Midbrain (tissue), 1 donor: ENCODE measurements around the gene KRT8.
"Not testable (repeated sequence)": the region's sequence is repeated elsewhere in the genome, so short reads cannot be mapped to it uniquely, and the experiment has no call there.

Experiments
- DNase-seq: peaks from one replicate; lab custom pipeline; 2025; lab: John Stamatoyannopoulos, UW

KRT8 gene

DNA sequence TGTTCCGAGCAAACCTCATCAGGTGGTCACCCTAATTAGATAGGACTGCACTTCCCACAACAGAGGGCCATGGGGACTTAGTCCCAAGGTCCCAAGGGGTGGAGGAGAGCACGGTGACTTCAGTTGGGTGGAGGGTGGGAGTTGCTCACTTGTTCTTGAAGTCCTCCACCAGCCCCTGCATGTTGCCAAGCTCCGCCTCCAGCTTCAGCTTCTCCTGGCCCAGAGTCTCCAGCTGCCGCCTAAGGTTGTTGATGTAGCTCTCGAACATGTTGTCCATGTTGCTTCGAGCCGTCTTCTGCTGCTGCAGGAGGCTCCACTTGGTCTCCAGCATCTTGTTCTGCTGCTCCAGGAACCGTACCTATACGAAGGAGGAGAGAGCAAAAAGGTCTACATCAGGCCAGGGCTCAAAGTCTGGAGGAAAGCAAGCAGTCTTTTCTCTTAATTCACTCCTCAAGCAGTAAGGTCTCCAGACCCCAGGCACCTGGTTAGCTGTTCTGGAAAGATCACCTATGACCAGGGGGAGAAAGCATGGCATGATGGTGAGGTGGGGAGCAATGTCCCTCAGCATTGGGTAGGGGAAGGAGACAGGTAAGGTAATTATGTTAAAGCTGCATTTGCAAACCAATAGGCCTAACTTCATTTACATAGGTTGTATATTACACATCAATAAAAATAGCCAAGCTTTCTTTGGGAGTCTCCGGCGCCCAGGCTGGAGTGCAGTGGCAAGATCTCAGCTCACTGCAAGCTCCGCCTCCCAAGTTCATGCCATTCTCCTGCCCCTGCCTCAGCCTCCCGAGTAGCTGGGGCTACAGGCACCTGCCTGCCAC, 2.9 kb downstream of the KRT8 start:
- no peak for DNase-seq

DNA sequence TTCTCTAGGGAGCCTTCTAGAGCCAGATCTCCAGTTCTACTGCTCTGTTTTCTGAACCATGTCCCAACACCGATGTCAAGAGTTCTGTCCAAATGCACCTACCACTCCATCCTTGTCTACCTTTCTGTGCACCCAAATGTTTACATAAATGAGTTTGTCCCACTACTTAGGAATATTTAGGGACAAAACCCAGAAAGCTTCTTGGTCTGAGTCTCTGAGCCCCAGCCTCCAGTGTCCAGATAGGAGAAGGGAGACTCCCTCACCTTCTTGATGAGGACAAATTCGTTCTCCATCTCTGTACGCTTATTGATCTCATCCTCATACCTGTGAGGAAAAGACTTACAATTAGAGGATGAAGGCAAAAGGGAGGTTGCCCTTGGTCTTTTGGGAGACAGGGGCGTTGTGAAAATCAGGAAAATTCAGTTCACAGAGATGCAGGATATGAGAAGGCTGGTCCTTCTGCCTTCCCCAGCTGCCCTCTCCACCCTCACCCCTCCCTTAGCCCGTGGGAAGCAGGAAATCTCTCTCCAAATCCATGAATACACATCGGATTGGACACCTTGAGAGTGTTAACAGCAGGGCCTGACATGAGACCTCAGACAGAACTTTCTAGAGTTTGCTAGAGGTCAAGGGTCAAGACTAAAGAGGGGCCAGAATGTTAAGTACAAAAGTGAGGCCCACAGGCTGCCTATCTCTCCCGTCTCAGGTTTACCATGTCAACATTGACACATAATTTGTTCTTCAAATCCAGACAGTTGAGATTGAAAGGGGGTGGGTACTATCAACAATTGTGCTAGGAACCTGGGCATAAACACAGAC, 3.8 kb downstream of the KRT8 start:
- no peak for DNase-seq

DNA sequence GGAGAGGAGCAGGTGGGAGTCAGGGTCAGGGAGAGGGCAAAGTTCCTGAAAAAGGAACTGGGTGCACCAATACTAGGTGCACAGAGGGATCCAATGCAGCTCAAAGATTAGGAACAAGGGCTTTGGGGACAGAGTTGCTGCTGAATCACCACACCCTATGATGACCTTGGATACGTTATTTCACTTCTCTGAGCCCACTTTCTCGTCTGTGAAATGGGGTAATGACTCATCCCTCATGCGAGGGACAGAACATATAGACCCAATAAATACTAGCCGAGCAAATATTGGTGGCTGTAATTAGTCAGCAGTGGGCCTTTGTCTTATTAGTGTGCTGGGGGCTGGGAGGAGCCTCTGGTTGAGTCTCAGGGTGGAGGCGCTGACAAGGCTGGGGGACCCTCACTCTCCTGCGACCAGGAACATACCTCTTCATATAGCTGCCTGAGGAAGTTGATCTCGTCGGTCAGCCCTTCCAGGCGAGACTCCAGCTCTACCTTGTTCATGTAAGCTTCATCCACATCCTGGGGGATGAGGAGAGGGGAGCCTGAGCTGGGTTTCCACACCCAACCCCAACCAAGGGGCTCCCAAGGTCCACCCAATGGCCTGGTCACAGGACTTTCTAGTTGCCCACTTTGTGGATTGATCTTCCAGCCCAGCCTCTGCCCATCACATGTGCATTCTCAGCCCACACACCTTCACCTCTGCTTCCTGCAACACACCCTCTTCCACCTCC, 4.5 kb downstream of the KRT8 start:
- DNase-seq = no peak

DNA sequence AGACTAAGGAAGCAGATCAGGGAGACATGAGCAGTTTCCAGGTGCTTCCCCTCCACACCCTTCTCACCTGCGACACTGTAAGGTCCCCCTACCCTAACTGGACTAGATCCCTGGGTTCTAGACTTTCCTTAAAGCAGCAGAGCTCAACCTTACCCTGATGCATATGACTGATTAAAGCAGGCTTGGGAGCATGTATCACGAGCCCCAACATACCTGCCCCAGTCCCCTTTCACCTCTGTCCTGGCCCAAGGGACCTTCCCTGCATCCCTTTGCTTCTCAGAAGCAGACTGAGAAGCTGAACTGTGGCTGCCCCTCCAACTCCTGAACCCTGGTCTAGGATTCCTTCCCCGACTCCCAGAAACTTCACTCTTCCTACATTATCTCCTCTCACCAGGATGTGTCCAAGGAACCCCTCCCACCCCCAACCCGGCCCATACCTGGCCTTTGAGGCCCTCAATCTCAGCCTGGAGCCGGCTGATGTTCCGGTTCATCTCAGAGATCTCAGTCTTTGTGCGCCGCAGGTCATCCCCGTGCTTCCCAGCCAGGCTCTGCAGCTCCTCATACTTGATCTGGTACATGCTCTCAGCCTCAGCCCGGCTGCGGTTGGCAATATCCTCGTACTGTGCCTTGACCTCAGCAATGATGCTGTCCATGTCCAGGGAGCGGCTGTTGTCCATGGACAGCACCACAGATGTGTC, 5.4 kb downstream of the KRT8 start:
- DNase-seq = no peak

DNA sequence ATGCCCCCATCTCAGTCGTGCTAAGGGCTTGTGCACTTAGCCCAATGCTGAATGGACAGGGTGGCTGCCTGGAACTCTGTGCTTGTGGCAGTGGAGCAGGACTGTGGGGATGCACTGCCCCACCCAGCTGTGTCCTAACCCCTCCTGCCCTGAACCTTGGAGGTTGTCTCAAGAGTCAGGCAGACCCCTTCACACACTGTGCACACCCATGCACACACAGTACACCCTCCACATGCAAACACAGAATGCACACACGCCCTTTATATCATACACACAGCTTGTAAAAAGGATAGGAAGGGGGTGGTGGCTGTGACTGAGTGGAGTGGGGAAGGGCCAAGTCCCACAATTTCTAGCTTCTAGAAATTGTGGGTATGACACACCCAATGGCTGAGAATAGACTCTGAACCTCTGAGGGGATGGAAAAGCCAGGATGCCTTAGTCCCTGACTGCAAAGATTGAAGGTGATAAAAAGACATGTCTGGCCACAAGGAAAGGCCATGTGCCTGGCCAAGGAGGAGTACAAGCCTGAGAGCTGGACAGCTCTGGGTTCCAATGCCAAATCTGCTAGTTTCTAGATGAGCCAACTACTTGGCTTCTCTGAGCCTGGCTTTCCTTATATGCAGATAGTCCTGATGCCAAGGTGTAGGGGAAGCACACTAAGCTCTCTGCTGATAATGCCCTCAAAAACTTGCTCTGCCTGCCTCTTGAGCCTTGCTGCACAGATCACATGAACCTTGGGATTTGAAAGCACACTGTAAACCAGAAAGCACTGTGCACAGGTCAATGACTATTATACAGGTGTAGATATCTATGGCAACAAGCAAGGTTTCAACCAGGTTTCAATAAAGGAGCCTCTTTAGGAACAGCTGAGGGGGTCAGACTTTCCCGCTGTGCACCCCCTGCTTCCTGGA, 8.4 kb downstream of the KRT8 start:
- DNase-seq = no peak

DNA sequence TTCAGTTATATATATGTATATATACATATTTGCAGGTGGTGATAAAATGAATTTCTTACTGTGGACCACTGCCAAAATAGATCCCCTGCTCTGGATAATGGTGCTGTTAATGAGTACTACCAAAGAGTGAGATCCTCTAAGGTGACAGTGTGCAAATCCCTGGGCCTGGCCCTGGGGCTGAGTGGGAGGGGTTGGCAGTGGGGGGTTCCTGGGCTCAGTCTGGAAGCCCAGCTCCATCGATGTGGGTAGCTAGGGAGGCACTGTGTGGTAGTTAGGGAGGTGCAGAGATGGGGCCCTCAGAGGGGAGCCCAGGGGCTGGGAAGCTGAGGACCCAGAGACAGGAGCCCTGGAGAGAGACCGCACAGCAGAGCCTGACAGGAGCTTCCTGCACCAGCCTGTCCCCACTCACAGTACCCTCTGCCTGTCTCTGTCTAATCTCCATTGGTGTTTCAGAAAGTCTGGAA, 9.1 kb downstream of the KRT8 start:
- no peak for DNase-seq

DNA sequence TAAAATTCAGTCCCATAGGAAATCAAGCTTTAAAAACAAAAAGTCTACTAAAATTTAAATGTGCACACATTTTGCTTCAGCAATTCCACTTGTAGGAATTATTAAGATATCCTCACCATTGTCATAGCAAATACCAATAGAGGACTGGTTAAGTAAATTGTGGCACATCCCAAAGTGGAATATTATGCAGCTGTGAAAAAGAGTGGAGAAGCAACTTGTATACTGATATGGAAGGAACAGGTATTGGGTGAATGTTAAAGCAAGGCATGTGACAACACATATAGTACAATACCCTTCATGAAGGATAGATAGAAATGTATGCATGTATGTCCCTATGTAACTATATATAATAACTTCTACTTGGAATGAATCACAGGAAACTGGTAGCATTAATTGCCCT, 11.9 kb downstream of the KRT8 start:
- DNase-seq = no peak

DNA sequence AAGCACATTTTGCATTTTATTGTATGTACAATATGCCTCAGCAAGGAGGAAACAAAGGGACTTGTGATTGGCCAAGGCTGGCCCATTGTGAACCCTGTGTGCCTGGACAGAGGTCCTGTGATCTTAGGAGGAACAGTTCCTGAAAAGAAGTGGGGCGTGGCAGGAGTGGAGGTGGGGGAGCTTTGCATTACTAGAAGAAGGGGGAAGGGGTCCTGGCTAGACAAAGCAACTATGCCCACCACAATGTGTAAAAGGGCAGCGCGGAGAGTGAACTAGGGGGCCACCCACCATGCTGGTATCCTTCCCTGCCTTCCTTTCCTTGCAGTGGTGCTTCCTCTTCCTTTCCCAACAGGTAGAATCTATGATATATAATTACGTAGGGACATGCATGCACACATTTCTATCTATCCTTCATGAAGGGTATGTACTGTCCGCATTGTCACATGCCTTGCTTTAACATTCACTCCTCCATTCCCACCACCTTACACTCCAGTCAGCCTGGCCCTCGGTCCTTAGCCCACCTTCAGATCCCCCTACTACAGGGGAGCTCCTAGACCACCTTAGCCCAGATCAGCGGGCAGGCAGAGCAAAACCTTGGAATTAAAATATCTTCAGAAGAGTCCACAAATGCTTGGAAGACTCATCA, 12.5 kb downstream of the KRT8 start:
- DNase-seq = no peak

DNA sequence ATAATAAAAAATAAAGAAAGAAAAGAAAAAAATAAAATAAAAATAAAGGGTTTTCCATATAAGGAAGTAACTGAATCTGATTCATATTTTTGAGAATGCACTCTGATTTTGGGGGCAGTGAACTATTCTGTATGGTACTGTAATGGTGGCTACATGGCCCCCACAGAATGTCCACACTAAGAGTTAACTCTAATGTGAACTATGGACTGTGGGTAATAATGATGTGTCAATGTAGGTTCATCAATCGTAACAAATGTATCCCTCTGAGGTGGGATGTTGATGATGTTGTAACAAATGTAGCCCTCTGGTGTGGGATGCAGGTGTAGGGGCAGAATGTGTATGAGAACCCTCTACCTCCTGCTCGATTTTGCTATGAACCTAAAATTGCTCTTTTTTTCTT, 13.8 kb downstream of the KRT8 start:
- no peak for DNase-seq

DNA sequence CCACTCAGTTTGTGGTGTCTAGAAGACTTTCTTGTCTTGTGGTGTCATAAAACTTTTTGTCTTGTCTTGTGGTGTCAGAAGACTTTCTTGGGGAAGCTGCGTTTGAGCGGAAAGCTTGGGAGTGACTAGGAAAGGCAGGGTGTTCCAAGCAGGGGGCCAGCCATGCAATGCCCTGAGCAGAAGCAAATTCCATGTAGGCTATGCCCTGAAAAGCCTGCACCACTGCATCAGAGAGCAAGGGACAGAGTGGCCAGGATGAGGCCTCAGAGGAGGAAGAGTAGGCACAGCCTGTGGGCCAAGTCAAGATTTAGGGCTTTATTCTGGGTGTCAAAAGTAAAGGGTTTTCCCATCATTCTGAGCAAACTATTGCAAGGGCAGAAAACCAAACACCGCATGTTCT, 14.5 kb downstream of the KRT8 start:
- no peak for DNase-seq

DNA sequence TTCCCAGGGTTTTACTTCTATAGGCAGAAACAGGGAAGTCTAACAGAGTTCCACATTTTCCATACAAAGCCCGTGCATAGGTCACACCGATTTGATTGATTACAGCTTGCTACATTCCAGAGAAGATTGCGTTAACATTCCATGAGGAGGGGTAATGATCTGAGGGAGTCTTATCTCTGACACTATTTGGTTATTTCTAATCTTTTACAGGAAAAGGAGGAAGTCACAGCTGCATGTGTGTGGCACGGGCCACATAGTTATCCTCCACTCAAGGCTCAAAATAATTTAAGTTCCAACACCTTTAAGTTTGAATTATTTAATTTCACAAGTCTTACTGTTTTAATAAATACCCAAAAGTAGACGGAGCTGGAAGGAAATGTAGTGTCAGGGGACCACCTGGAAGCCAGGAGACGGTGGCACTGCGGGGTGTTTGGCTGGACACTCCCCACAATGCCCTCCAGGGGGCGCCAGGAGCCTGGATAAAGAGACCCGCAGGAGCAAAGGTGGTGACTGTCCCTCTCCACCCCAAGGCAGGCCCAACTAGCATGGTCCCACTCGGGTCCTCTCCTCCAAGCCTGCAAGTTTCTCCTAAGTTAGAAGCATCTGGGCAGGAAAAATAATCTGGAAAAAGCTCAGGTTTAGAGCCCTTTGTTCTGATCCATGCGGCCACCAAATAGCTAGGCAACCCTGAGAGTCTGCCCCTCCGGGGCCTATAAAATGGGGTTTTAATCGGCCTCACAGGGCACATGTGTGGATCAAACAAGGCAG, 20.2 kb downstream of the KRT8 start:
- peak; percentile 20 for DNase-seq

DNA sequence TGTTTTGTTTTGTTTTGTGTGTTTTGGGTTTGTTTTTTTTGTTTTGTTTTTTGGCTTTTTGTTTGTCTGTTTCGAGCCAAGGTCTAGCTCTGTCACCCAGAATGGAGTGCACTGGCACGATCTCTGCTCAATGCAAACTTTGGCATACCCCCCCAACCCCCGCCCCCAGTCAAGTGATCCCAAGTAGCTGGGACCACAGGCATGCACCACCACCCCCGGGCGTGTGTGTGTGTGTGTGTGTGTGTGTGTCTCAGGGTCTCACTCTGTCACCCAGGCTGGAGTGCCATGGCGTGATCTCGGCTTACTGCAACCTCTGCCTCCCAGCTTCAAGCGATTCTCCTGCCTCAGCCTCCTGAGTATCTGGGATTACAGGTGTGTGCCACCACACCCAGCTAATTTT, 24.4 kb downstream of the KRT8 start:
- not testable (repeated sequence) for DNase-seq

DNA sequence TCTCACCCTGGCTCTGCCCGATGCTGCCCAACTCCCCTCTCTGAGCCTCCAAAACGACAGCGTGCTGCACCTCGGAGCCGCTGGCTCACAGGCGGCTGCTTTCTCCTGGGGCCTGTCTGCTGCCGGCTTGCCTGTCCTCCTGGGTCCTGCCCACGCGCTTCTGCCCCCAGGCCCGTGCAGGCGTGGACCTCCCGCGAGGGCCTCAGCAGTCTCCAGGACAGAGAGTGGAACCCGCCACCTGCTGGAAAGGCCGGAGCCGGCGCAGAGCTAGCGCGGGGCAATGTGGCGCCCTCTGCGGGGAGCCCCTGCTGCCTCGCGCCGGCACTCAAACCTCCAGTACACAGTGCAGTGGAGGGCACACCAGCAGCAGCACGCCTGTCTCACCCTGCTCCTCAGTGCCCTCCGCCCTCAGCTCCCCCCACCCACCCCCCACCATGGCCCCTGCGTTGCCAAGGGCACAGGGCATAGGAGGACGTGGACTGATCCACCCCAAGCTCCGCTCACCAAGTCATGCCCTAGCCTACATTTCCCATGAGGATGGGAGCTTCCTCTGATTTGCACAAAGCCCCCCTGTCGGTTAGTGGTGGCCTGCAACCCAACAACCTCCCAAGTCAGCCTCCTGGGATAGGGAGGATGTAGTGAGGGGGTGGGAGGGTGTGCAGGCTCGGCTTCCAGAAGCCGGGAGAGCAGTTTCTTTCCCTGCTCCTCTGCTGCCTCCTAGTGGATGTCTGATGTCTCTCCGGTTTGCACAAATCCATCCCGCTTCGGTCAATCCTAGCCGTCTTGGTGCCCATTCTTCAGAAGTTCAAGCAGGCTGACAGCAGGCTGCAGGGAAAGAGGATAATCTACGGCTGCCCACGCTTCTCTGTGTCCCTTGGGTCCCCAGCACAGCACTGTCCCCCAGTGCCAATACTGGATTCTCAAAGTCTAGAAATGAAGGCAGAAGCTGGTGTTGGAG, 25.2 kb downstream of the KRT8 start:
- peak; percentile 82 for DNase-seq

DNA sequence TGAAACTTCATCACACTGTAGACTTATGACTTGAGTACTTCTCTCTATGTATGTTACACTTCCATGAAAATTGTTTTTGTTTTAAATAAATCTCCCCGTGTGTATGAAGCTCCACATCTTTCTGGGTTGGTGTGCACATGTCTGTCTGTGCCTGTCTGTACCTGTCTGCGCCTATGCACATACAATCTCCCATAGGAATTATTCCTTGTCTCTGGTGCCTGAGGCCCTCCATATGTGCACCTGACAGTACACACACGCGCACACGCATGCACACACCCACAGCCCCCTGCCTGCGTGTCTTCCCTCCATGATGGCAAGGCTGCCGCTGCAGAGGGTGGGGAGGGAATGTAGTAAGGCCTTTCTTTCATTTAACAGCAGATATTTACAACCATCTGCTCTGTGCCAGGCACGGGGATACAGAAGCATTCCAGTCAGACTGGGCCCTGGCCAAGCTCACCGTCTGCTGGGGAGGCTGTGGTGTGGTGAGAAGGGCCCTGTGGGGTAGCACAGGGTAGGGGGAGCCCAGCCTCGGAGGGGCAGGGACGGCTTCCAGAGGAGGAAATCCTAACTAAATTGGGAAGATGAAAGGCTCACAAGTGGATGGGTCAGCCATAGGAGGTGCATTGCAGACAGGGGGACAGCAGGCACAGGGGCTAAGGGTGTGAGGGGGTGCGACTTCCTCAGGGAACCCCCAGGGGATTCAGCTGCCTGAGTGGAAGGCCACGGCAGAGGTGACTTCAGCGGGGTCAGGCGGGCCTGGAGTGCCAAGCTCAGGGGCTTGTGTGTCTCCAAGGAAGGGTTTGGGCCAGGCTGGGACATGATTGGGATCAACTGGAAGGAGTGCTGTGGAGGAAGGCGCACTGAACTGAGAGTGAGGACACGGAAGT, 26.1 kb downstream of the KRT8 start:
- DNase-seq = no peak

DNA sequence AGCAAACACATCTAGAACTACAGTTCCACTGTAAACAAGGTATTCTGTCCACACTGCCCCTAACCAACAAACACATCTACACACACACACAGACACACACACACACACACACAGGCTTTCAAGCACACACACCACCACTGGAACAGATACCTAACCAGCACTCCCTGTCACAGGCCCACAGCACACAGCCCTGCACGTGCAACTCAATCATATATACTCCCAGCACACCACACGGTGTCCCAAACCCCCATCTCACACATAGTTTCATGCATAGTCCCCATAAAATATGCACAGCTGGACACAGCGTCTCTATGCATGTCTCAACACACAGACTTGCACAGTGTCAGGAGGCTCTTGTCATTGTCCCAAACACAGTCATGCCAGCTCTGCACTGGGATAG, 27.6 kb downstream of the KRT8 start:
- DNase-seq = no peak

DNA sequence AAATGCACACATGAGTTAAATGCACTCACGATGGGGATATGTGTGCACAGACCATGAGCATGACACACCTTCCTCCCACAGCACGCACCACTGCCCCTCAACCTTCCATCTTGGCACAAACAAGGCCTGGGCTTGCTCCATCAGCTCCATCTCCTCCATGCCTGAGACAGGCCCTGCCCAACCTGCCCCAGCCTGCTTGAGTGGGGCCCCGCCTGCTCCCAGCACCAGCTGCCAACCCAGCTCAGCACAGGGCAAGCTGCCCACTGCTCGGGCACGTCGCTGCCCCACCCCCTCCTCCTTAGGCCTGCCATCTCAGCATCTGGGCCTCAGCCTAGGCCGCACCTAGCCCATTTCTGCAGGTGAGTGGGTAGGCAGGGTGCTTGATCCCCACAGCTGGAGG, 28.5 kb downstream of the KRT8 start:
- no peak for DNase-seq
